Immature natural killer cell (primary cell): ENCODE data around the gene PRKG1. TPM values are rescaled to one million over a fixed set of nuclear protein-coding genes. Genes with fewer than 3 reads are reported as not detected.
A peak's percentile ranks its signal among the peaks of the same experiment; 100 is the strongest.
"Not testable (repeated sequence)": the region's sequence is repeated elsewhere in the genome, so short reads cannot be mapped to it uniquely, and the experiment has no call there.

Source experiments
- DNase-seq, 3 donors: peaks; one replicate each; pipeline ENCODE4 v3.0.0; 2022; ENCODE audit warnings: mixed read lengths in 1 of 3
- H3K27ac Mint-ChIP-seq, 6 donors: one replicate each; pipeline ENCODE4 v1.8.0; 2020; ENCODE audit warnings: mixed read lengths in 6 of 6, mild to moderate bottlenecking in 5 of 6, inconsistent platforms in 4 of 6, moderate library complexity in 3 of 6
- H3K27me3 Mint-ChIP-seq, 3 donors: one replicate each; pipeline ENCODE4 v1.8.0; 2020 to 2021; ENCODE audit warnings: low read depth in 3 of 3, mild to moderate bottlenecking in 3 of 3, mixed read lengths in 3 of 3, moderate library complexity in 3 of 3, inconsistent platforms in 1 of 3
- H3K36me3 Mint-ChIP-seq, 3 donors: one replicate each; pipeline ENCODE4 v1.8.0; 2020; ENCODE audit warnings: mixed read lengths in 3 of 3, inconsistent platforms in 2 of 3, mild to moderate bottlenecking in 2 of 3
- H3K4me1 Mint-ChIP-seq, 2 donors: one replicate each; pipeline ENCODE4 v1.8.0; 2020; ENCODE audit warnings: inconsistent platforms in 2 of 2, mild to moderate bottlenecking in 2 of 2, mixed read lengths in 2 of 2, moderate library complexity in 1 of 2
- H3K4me3 Mint-ChIP-seq, 5 donors: one replicate each; pipeline ENCODE4 v1.8.0; 2020; ENCODE audit warnings: mild to moderate bottlenecking in 5 of 5, mixed read lengths in 5 of 5, inconsistent platforms in 3 of 5, moderate library complexity in 3 of 5
- H3K9me3 Mint-ChIP-seq, 6 donors: one replicate each; pipeline ENCODE4 v1.8.0; 2020; ENCODE audit warnings: mild to moderate bottlenecking in 6 of 6, mixed read lengths in 6 of 6, inconsistent platforms in 4 of 6, moderate library complexity in 3 of 6
- polyA plus RNA-seq, 3 donors: library from polyadenylated mRNA; unstranded; fragments of 300-500 nt; fragmentation: Illumina TruSeq; gene quantifications; one replicate each; pipeline ENCODE4 v1.2.3, GENCODE V29; 2021

The PRKG1 gene
- polyA plus RNA-seq, 3 donors from 2014 or later: 0.46 TPM; not detected in 2

- Mint-ChIP-seq H3K27ac (no peak overlapping the region), H3K27me3 (peaks cover 0 to 4% (median 0%) of the 10 kb centered on the region in 3 donors), H3K4me1 (no peaks in the 10 kb centered on the region), H3K9me3 (peaks cover 0 to 5% (median 0%) of the 10 kb centered on the region in 6 donors), H3K36me3 (no peaks in the 10 kb centered on the region), H3K4me3 (no peak overlapping the region)
- no peak for DNase-seq
Measured at GRCh38 chr10:51270936-51271530, 196.7 kb downstream of the PRKG1 start.

GRCh38 chr10:51272099-51272498 lies 197.8 kb downstream of the PRKG1 start:
- H3K4me3 Mint-ChIP-seq, H3K27me3 Mint-ChIP-seq, H3K4me1 Mint-ChIP-seq, DNase-seq, H3K9me3 Mint-ChIP-seq, H3K27ac Mint-ChIP-seq, H3K36me3 Mint-ChIP-seq: not testable (repeated sequence)

GRCh38 chr10:51272555-51272954 lies 198.3 kb downstream of the PRKG1 start:
- Mint-ChIP-seq H3K9me3 (peaks cover 0 to 5% (median under 1%) of the 10 kb centered on the region in 6 donors), H3K36me3 (no peaks in the 10 kb centered on the region), H3K4me3 (no peak overlapping the region), H3K27ac (no peak overlapping the region), H3K4me1 (no peaks in the 10 kb centered on the region), H3K27me3 (peaks cover 0 to 4% (median 0%) of the 10 kb centered on the region in 3 donors)
- DNase-seq: no peak

GRCh38 chr10:51273574-51273973 lies 199.3 kb downstream of the PRKG1 start:
- no peaks in the 10 kb centered on the region for H3K4me1 Mint-ChIP-seq
- H3K4me3 Mint-ChIP-seq: no peak overlapping the region
- H3K9me3 Mint-ChIP-seq: peaks cover 0 to 5% (median under 1%) of the 10 kb centered on the region in 6 donors
- peaks cover 0 to 4% (median 0%) of the 10 kb centered on the region in 3 donors for H3K27me3 Mint-ChIP-seq
- DNase-seq: no peak
- H3K36me3 Mint-ChIP-seq: no peaks in the 10 kb centered on the region
- no peak overlapping the region for H3K27ac Mint-ChIP-seq

GRCh38 chr10:51276097-51276496 lies 201.8 kb downstream of the PRKG1 start:
- not testable (repeated sequence) for DNase-seq, H3K27me3 Mint-ChIP-seq, H3K9me3 Mint-ChIP-seq, H3K27ac Mint-ChIP-seq, H3K4me3 Mint-ChIP-seq, H3K36me3 Mint-ChIP-seq, H3K4me1 Mint-ChIP-seq

- H3K9me3 Mint-ChIP-seq, H3K4me1 Mint-ChIP-seq, H3K36me3 Mint-ChIP-seq, H3K4me3 Mint-ChIP-seq, H3K27ac Mint-ChIP-seq, DNase-seq, H3K27me3 Mint-ChIP-seq: not testable (repeated sequence)
Measured at GRCh38 chr10:51281387-51281786, 207.1 kb downstream of the PRKG1 start.

GRCh38 chr10:51285601-51286000 lies 211.3 kb downstream of the PRKG1 start:
- peaks cover 0 to 3% (median 0%) of the 10 kb centered on the region in 6 donors for H3K9me3 Mint-ChIP-seq

DNA sequence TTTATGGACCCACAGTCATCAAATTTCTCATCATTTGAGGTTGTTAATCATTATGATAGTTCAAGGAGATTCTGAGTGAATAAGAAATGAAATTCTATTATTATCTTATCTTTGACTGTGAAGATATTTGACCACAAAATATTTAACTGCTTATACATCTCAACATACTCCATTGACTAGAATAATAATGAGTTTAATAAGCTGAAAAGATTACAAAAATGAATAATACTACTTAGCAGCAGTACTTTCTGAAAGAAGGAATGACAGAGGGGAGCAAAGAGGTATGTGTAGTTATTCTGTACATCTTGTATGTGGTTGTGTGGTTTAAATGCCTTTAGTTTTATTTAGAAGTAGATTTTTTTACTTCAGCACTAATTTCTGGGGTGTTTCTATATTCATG lies 214.2 kb downstream of the PRKG1 start:
- no peak overlapping the region for H3K4me3 Mint-ChIP-seq
- no peak for DNase-seq
- H3K27ac Mint-ChIP-seq: no peak overlapping the region
- H3K4me1 Mint-ChIP-seq: no peaks in the 10 kb centered on the region
- H3K36me3 Mint-ChIP-seq: no peaks in the 10 kb centered on the region
- H3K9me3 Mint-ChIP-seq: no peaks in the 10 kb centered on the region
- H3K27me3 Mint-ChIP-seq: no peaks in the 10 kb centered on the region

More at GRCh38 chr10:51285601-51286000, 211.3 kb downstream of the PRKG1 start:
- Mint-ChIP-seq H3K4me1 (no peaks in the 10 kb centered on the region), H3K27ac (no peak overlapping the region), H3K36me3 (peaks cover 0 to under 1% (median 0%) of the 10 kb centered on the region in 3 donors), H3K4me3 (no peak overlapping the region), H3K27me3 (no peaks in the 10 kb centered on the region)
- DNase-seq: no peak

- Mint-ChIP-seq H3K9me3 (no peaks in the 10 kb centered on the region), H3K36me3 (no peaks in the 10 kb centered on the region), H3K27me3 (no peaks in the 10 kb centered on the region), H3K27ac (no peak overlapping the region), H3K4me1 (no peaks in the 10 kb centered on the region), H3K4me3 (no peak overlapping the region)
- DNase-seq: no peak
Measured at GRCh38 chr10:51289519-51289918, 215.2 kb downstream of the PRKG1 start.

DNA sequence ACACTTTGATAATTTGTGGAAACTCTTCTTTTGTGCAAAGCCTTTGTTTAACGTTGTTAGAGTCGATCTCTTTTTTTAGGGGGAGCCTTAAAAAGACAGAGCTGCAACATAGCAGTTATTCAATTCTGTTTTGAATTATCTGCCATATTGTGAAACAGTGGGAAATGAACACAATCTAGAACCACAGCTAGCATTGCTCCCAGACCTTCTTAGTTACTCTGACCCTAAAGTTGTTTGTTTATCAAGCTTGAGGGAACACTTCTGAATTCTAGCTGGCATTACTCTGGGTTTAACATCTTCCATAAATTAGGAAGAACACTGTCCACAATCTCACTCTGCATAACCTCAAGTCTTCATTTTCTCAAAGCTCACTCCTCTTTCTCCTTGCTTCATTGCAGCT lies 217.7 kb downstream of the PRKG1 start:
- peaks cover 0 to 3% (median 3%) of the 10 kb centered on the region in 3 donors for H3K27me3 Mint-ChIP-seq
- H3K36me3 Mint-ChIP-seq: no peaks in the 10 kb centered on the region
- no peaks in the 10 kb centered on the region for H3K4me1 Mint-ChIP-seq
- no peak overlapping the region for H3K4me3 Mint-ChIP-seq
- no peak overlapping the region for H3K27ac Mint-ChIP-seq
- H3K9me3 Mint-ChIP-seq: peaks cover 0 to 2% (median 0%) of the 10 kb centered on the region in 6 donors
- no peak for DNase-seq

DNA sequence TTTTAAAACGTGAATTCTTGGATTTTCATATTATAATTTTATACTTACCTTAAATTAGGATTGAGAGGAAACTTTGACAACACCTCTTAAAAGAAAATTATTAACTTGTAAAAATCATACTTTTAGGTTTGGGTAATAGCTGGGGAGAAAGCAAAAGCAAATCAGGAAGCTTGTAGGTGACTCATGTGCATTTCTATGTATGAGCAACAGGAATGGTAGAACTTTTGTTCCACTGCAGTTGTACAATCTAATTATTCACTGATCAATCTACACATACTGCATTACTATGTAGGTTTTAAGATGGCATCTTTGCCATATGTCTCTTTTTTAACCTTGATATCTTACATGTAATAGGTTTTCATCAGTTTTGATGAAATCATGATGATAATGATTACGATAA lies 223.2 kb downstream of the PRKG1 start:
- Mint-ChIP-seq H3K27me3 (peaks cover 0 to 3% (median 3%) of the 10 kb centered on the region in 3 donors), H3K36me3 (no peaks in the 10 kb centered on the region), H3K27ac (no peak overlapping the region), H3K4me3 (no peak overlapping the region), H3K4me1 (no peaks in the 10 kb centered on the region), H3K9me3 (peaks cover 0 to 2% (median 0%) of the 10 kb centered on the region in 6 donors)
- no peak for DNase-seq

DNA sequence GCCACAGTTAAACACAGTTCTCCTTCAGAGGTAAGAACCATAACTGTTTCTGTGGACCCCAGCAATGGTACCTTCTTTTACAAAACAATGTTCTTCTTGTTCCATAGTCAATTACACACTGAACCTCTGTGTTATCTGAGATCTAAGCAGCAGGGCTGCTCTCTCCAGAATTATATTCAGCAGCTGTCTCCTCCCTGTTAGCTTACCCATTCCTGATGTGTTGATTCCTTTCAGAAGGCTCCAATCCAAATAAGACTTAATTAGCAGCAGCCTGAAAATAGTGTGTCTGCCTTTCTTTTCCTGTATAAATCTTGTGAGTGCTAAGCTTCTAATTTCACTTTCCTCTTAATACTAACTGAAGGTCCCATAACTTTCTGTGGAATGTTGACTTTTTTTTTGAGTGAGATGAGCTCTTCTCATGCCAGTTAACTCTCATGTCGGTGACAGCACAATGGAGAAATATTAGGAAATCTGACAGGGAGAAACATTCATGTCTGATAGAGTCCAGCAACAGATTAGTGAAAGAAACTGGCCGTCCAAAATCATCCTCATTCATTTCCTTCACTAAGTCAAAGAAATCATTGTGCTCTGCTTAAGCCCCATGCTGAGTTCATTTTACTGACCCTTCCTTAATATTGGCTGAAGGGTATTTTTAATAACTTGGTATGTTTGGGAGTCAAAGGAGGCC lies 226.5 kb downstream of the PRKG1 start:
- Mint-ChIP-seq H3K4me1 (no peaks in the 10 kb centered on the region), H3K4me3 (no peak overlapping the region), H3K27ac (no peak overlapping the region), H3K9me3 (no peaks in the 10 kb centered on the region), H3K36me3 (no peaks in the 10 kb centered on the region), H3K27me3 (peaks cover 0 to 3% (median 3%) of the 10 kb centered on the region in 3 donors)
- no peak for DNase-seq

DNA sequence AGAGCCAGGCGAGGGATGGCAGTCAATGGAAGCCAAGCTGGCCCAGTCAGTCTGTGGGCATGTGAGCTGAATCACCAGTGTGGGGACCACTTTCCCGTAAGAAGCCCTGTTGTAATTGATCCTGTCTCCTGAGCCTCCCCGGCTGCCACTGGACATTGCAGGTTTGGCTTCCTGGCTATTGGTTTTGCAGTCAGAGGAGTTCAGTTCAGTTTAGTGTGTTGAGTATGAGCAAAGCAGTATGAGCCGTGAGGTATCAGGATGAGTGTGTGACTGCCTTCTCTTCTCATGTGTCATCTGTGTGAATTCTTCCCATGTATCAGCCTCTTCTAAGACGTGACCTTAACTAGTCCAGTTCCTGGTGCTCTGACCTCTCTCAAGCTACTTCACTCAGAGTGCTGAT lies 227.4 kb downstream of the PRKG1 start:
- H3K4me3 Mint-ChIP-seq: no peak overlapping the region

DNA sequence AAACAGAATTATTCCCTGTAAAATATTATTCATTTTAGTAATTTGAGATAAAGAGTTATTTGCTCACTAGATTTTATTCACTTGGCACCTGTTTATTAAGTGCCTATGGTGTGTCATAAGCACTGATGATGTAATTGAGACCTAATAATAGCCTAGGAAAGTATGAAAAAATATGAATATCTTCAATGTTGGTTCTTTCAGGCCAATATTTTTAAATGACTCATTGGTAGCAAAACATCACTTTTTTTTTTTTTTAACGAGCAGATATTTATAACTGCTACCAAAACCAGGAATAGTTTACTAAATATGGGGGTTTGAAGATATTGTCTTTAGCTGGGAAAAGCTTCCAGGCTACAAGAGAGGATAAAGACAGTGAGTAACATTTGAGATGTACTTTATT lies 228.0 kb downstream of the PRKG1 start:
- H3K9me3 Mint-ChIP-seq: no peaks in the 10 kb centered on the region
- no peaks in the 10 kb centered on the region for H3K4me1 Mint-ChIP-seq
- H3K36me3 Mint-ChIP-seq: no peaks in the 10 kb centered on the region

More for the DNA sequence above, 227.4 kb downstream of the PRKG1 start:
- DNase-seq: no peak
- no peaks in the 10 kb centered on the region for H3K27me3 Mint-ChIP-seq
- peak overlapping the region in 1 of 6 donors; percentile 48 for H3K27ac Mint-ChIP-seq
- H3K4me1 Mint-ChIP-seq: no peaks in the 10 kb centered on the region
- H3K36me3 Mint-ChIP-seq: no peaks in the 10 kb centered on the region
- H3K9me3 Mint-ChIP-seq: no peaks in the 10 kb centered on the region

DNA sequence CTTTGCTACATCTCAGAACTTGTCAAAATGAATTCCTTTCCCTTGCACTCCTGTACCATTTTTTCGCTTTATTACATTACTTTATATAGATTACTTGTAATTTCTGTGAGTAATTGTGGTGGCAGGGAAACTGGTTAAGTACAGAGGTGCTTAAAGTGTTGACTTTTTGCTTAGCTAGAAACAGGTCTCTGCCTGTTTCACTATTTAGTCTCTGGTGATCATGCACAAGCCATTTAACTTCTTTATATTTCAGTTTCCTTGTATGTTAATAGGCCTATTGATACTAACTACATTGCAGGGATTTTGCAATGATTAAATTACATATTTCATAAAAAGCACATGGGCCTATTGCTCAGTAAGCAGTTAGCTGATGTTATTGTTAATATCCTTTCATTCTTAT lies 233.8 kb downstream of the PRKG1 start:
- Mint-ChIP-seq H3K27me3 (no peaks in the 10 kb centered on the region), H3K9me3 (peaks cover 0 to 2% (median 0%) of the 10 kb centered on the region in 6 donors), H3K4me3 (no peak overlapping the region), H3K36me3 (no peaks in the 10 kb centered on the region), H3K4me1 (no peaks in the 10 kb centered on the region), H3K27ac (no peak overlapping the region)
- no peak for DNase-seq

More for the DNA sequence above, 228.0 kb downstream of the PRKG1 start:
- DNase-seq: no peak
- Mint-ChIP-seq H3K4me3 (no peak overlapping the region), H3K27me3 (no peaks in the 10 kb centered on the region), H3K27ac (no peak overlapping the region)
